Ishikawa (cell line): Measurements from ENCODE around the gene ANKMY1.

Experiments used
- CEBPB ChIP-seq: IDR thresholded peaks from 2 replicates; pipeline ENCODE4 v1.6.1; 2012
- CREB1 ChIP-seq: IDR thresholded peaks from 2 replicates; pipeline ENCODE4 v1.6.1; 2012; ENCODE audit warnings: low read depth
- EGR1 ChIP-seq: IDR thresholded peaks from 2 replicates; pipeline ENCODE4 v1.6.1; 2012
- EP300 ChIP-seq: IDR thresholded peaks from 2 replicates; pipeline ENCODE4 v1.6.1; 2012; ENCODE audit warnings: borderline replicate concordance
- FOXM1 ChIP-seq: IDR thresholded peaks from 2 replicates; pipeline ENCODE4 v1.6.1; 2012; ENCODE audit warnings: low read depth, borderline replicate concordance
- NFIC ChIP-seq: IDR thresholded peaks from 2 replicates; pipeline ENCODE4 v1.6.1; 2012
- RAD21 ChIP-seq: IDR thresholded peaks from 2 replicates; pipeline ENCODE4 v1.6.1; 2012; ENCODE audit warnings: low read depth
- TAF1 ChIP-seq: IDR thresholded peaks from 2 replicates; pipeline ENCODE4 v1.6.1; 2012; ENCODE audit warnings: low read depth, mild to moderate bottlenecking
- TCF12 ChIP-seq: IDR thresholded peaks from 2 replicates; pipeline ENCODE4 v1.6.1; 2012; ENCODE audit warnings: low read depth
- TEAD4 ChIP-seq: IDR thresholded peaks from 2 replicates; pipeline ENCODE4 v1.6.1; 2012
- YY1 ChIP-seq: IDR thresholded peaks from 2 replicates; pipeline ENCODE4 v1.6.1; 2012; ENCODE audit warnings: low read depth
- ZBTB7A ChIP-seq: IDR thresholded peaks from 2 replicates; pipeline ENCODE4 v1.6.1; 2012; ENCODE audit warnings: low read depth
- TF ChIP-seq, protein P1 (sequence below): IDR thresholded peaks from 2 replicates; pipeline ENCODE4 v1.6.1; 2012
- TF ChIP-seq, protein P2 (sequence below): IDR thresholded peaks from 2 replicates; pipeline ENCODE4 v1.6.1; 2012; ENCODE audit warnings: low read depth, mild to moderate bottlenecking
- TF ChIP-seq, protein P3 (sequence below): IDR thresholded peaks from 2 replicates; pipeline ENCODE4 v1.6.1; 2012

ANKMY1 gene

DNA sequence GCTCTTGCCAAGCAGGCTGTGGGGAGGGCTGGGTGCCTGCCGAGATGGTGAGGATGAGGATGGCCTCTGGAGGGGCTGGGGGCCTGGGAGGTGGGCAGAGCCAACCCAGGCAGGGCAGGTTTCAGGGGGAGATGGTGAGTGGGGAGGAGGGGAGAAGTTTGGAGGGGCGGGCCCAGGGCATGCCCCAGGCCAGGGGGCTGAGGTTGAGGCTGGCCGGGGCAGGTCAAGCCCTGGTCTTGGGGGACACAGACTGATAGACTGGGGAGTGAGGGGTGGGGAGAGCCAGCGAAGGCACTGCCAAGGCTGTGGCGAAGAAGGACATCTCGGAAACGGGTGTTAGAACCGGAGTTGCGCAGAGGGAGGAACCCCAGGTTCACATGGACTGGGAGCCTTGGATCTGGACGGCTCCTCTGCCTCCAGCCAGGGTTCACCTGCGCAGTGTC lies 41.4 kb upstream of the ANKMY1 start:
- TF ChIP-seq RAD21 (no peak), TEAD4 (no peak), TCF12 (no peak), NFIC (no peak), YY1 (no peak), TAF1 (no peak), FOXM1 (no peak), EP300 (no peak), CEBPB (no peak), ZBTB7A (no peak)
- TF ChIP-seq, protein P1, sequence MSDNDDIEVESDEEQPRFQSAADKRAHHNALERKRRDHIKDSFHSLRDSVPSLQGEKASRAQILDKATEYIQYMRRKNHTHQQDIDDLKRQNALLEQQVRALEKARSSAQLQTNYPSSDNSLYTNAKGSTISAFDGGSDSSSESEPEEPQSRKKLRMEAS = no peak
- TF ChIP-seq, protein P2, sequence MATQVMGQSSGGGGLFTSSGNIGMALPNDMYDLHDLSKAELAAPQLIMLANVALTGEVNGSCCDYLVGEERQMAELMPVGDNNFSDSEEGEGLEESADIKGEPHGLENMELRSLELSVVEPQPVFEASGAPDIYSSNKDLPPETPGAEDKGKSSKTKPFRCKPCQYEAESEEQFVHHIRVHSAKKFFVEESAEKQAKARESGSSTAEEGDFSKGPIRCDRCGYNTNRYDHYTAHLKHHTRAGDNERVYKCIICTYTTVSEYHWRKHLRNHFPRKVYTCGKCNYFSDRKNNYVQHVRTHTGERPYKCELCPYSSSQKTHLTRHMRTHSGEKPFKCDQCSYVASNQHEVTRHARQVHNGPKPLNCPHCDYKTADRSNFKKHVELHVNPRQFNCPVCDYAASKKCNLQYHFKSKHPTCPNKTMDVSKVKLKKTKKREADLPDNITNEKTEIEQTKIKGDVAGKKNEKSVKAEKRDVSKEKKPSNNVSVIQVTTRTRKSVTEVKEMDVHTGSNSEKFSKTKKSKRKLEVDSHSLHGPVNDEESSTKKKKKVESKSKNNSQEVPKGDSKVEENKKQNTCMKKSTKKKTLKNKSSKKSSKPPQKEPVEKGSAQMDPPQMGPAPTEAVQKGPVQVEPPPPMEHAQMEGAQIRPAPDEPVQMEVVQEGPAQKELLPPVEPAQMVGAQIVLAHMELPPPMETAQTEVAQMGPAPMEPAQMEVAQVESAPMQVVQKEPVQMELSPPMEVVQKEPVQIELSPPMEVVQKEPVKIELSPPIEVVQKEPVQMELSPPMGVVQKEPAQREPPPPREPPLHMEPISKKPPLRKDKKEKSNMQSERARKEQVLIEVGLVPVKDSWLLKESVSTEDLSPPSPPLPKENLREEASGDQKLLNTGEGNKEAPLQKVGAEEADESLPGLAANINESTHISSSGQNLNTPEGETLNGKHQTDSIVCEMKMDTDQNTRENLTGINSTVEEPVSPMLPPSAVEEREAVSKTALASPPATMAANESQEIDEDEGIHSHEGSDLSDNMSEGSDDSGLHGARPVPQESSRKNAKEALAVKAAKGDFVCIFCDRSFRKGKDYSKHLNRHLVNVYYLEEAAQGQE = no peak
- TF ChIP-seq, protein P3, sequence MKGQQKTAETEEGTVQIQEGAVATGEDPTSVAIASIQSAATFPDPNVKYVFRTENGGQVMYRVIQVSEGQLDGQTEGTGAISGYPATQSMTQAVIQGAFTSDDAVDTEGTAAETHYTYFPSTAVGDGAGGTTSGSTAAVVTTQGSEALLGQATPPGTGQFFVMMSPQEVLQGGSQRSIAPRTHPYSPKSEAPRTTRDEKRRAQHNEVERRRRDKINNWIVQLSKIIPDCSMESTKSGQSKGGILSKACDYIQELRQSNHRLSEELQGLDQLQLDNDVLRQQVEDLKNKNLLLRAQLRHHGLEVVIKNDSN = no peak

DNA sequence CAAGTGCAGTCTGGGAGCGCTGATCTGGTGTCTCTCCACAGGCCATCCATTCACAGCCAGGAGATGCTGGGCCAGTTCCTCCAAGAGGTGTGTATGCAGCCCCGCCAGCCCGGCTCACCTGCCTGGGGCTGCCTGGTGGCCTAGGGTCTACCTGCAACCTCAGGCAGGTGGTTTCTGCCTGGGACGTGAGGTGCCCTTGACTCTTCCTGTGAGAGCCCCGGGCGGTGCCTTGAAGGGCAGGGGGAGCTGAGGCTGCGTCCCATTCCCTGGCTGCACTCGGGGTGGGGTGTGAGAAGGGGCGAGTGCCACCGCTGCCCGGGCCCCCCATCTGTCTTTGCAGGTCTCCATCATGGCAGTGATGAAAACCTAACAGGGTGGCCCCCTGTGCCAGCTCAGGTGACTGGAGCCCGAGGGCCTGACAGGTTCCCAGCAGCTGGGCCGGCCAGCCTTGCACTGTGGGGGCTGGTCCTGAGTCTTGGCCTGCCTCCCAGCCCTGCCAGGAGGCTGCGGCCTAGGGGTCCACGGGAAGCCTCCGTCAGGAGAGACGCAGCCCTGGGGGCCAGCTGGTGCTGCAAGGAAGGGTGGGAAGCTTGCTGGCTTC lies 40.6 kb upstream of the ANKMY1 start:
- TF ChIP-seq TEAD4 = no peak
- TF ChIP-seq FOXM1 = no peak
- TF ChIP-seq RAD21 = no peak
- TF ChIP-seq NFIC = no peak
- TF ChIP-seq EGR1 = no peak
- no peak for TF ChIP-seq CEBPB
- TF ChIP-seq, protein P1 = no peak
- TF ChIP-seq, protein P3 = no peak
- TF ChIP-seq YY1 = no peak
- TF ChIP-seq, protein P2 = no peak
- no peak for TF ChIP-seq EP300
- TF ChIP-seq TAF1 = no peak
- TF ChIP-seq ZBTB7A = no peak
- TF ChIP-seq TCF12 = no peak

DNA sequence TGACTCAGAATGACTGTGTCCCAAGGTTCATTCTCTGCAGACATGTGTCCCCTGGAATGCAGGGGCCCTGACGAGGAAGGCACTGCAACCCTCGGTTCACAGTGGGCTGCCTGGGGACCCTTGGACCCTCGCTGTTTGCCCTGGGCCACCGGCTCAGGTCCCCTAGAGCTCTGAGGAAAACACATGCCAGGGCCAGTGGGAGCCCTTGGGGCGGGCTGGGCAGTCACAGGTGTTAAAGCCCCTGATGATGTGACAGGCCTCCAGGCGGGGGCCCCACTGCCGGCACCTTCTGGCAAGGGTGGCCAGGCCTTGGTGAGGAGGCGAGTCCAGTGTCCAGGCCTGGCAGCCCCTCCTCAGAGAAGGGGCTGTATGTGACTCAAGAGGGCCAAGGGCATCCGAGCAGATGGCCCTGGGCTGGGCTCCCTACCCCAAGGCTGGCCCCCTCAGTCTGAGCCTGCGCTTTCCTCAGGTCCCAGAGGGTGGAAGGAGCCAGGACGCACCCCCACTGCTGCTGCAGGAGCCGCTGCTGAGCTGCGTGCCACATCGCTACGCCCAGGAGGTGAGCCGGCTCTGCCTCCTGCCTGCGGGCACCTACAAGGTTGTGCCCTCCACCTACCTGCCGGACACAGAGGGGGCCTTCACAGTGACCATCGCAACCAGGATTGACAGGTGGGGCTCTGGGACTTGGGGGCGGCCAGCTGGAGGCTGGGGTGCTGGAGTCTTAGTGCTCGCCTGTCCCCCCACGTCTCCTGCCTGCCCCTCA lies 39.8 kb upstream of the ANKMY1 start:
- TF ChIP-seq RAD21 (no peak), CEBPB (no peak), TAF1 (no peak), TEAD4 (no peak), EP300 (no peak), FOXM1 (no peak), CREB1 (no peak)
- TF ChIP-seq, protein P2 = no peak
- TF ChIP-seq, protein P1 = no peak
- TF ChIP-seq, protein P3 = no peak
